D721Med (cell line): ENCODE data around the gene CD2BP2.

ENCODE experiments used
- DNase-seq: peaks from one replicate; pipeline ENCODE4 v3.0.0; 2011; ENCODE audit warnings: low spot score; ENCODE audit not compliant: insufficient read length
- FAIRE-seq: peaks from 2 replicates; lab custom pipeline; 2011; peaks lifted over from hg19 to GRCh38; lab: Jason Lieb, UNC
- TF ChIP-seq, protein P1 (sequence below): IDR thresholded peaks from 2 replicates; pipeline ENCODE4 v1.5.1; 2012; ENCODE audit warnings: mild to moderate bottlenecking, control low read depth; ENCODE audit not compliant: insufficient read depth; ENCODE audit errors: missing control alignments

Gene CD2BP2

DNA sequence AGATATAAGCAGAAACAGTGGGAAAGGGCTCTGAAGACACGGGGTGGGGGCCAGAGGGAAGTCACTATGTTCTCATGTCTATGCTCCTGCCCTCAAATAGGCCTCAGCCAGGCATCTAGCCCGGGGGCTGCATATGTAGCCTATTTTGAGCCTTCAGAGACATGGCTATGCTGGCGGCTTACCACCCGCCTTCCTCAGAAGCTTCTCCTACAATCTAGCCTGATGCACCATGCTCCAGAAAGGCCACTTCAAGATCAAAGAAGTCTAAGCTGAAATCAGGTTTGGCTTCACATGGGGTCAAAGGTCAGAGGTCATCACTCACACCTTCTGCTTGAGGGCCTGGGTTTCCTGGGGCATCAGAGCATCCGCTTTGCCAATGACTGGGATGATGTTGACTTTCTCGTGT is 25.7 kb upstream of the CD2BP2 start:
- no peak for DNase-seq
- TF ChIP-seq, protein P1, sequence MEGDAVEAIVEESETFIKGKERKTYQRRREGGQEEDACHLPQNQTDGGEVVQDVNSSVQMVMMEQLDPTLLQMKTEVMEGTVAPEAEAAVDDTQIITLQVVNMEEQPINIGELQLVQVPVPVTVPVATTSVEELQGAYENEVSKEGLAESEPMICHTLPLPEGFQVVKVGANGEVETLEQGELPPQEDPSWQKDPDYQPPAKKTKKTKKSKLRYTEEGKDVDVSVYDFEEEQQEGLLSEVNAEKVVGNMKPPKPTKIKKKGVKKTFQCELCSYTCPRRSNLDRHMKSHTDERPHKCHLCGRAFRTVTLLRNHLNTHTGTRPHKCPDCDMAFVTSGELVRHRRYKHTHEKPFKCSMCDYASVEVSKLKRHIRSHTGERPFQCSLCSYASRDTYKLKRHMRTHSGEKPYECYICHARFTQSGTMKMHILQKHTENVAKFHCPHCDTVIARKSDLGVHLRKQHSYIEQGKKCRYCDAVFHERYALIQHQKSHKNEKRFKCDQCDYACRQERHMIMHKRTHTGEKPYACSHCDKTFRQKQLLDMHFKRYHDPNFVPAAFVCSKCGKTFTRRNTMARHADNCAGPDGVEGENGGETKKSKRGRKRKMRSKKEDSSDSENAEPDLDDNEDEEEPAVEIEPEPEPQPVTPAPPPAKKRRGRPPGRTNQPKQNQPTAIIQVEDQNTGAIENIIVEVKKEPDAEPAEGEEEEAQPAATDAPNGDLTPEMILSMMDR, result no peak
- FAIRE-seq, result no peak

DNA sequence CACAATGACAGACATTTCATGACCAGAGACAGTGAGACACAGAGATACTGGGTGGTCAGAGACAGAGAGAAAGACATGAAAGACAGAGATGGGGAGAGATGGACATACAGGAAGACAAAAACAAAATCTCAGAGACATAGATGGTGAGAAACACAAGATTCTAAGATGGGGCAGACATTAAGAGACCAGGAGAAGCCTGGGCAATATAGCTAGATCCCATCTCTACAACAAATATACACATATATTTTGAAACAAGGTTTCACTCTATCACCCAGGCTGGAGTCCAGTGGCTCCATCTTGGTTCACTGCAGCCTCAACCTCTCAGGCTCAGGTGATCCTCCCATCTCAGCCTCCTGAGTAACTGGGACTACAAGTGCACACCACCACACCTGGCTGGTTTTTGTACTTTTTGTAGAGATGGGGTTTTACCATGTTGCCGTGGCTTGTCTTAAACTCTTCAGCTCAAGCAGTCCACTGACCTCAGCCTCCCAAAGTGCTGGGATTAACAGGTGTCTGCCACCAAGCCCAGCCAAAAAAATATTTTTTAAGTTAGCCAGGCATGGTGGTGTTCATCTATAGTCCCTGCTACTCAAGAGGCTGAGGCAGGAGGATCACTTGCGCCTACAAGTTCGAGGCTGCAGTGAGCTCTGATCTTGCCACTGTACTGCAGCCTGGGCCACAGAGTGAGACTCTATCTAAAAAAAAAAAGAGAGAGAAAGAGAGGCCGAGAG is 25.1 kb upstream of the CD2BP2 start:
- no peak for DNase-seq
- no peak for FAIRE-seq
- TF ChIP-seq, protein P1, result no peak

DNA sequence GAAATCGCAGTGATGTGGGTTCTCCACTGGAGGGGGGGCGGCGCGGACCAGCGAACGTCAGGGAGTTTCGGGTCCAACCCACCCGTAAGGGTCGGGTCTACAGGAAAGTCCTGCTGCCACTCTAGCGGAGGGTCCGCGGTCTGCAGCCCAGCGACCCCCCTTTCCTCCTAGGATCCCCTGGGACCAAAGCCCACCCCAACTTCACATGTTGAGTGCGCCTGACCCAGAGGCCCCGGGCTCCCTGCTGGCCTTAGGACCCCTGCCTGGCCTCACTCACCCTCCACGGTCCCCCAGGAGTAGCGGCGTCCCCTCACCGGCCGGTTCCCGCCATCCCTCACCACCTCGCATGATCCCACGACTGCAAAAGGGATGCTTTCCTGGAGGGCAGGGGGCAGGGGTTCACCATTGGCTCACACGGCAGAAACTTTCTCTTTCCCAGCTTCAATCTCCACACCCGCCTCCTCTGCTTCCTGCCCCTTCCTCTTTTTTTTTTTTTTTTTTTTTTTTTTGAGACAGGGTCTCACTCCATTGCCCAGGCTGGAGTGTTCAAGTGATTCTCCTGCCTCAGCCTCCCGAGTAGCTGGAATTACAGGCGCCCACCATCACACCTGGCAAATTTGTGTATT is 24.2 kb upstream of the CD2BP2 start:
- FAIRE-seq (no peak), DNase-seq (no peak)
- TF ChIP-seq, protein P1, result no peak

DNA sequence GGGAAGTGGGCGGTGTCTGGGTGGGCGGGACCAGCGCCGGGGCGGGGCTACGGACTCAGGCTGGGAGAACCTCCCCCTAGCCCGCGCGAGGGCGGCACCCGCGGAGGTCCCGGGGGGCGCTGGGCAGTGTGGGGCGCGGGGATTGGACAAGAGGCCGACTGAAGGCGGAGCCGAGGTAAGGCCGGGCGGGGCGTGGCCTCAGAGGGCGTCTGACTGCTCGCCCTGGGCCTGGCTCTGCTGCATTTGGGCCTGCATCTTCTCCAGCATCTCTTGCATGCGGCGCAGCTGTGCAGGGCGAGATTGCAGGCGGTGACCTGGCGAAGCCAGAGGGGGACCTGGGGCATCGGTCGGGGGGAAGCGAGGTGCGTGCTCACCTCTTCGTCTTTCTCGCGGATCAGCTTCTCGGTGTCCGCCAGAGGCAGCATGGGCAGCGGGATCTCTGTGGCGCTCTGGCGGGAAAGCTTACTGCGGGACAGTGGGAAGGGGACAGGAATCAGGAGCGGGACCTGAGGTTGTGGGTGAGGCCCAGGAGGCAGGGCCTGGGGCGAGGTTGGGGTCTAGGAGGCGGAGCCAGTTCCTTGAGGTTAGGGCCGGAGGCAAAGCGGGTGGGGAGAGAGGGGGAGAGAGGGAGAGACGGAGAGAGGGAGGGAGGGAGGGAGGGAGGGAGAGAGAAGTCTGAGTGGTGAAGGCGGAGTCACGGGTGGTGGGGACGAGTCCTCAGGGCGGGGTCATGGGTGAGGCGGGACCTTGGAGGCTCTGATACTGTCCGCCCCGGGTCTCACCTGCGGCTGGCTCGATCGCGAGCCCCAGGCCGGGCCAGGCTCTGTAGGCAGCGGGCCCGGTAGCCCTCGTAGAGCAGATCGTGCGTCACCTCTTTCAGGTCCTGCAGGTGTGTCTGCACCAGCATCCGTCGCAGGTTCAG is 23.4 kb upstream of the CD2BP2 start:
- TF ChIP-seq, protein P1, result peak; percentile 0
- FAIRE-seq (no peak), DNase-seq (peak; percentile 91)

DNA sequence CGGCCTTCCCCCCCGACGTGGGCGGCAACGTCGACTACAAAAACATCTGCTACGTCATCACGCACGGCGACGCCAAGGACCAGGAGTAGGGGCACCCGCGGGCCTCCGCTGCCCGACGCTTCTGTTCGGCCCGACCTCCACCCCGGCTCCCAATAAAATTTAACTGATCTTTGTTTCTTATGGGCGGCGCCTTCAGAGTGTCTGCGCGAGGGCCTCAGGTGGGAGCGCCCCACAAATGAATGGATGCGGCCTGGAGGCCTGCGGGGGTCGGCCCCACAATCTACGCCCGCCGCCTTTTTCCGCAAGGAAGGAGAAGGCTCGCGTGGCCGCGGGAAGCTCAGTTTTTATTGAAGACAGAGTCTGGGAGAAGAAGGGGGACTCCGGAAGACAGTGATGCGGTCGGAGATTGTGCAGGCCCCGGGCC is 22.7 kb upstream of the CD2BP2 start:
- FAIRE-seq (no peak), DNase-seq (peak; percentile 82)
- TF ChIP-seq, protein P1, result no peak

DNA sequence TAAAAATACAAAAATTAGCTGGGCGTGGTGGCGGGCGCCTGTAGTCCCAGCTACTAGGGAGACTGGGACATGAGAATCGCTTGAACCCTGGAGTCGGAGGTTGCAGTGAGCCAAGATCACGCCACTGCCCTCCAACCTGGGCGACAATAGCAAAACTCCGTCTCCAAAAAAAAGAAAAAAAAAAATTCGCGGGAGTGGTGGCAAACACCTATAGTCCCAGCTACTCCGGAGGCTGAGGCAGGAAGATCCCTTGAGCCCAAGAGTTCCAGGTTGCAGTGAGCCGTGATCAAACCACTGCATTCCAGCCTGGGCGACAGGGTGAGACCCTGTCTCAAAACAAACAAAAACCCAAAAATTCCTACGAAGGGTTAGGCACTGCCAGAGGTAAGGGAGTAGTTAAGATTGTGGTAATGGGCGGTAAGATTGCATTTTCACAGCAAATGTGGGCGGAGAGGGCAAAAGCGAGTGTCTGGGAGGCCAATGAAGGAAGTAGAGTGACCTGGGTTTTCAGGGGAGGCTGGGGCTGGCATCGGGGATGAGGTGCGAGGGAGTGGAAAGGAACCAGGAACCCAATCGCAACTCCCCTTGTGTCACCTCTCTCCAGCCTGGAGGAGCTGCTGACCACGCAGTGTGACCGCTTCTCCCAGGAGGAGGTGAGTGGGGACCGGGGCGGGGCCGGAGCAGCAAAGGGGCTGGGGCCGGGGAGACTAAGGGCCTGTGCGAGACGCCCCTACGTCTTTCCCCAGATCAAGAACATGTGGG is 22.1 kb upstream of the CD2BP2 start:
- FAIRE-seq (no peak), DNase-seq (no peak)
- TF ChIP-seq, protein P1, result no peak
